Liver (tissue), 9 donors: Measurements from ENCODE around the gene IL36G. TPM values are rescaled to one million over a fixed set of nuclear protein-coding genes. Genes with fewer than 3 reads are reported as not detected.

Experiments
- DNase-seq: peaks from one replicate; pipeline ENCODE4 v3.0.0-alpha.2; 2017; ENCODE audit warnings: low spot score
- H3K27ac ChIP-seq, 2 donors: one replicate each; pipeline ENCODE4 v1.7.0; 2013; ENCODE audit warnings: inconsistent platforms in 2 of 2, low read length in 2 of 2, control low read depth in 1 of 2, low read depth in 1 of 2, mild to moderate bottlenecking in 1 of 2
- H3K27me3 ChIP-seq, 4 donors: one replicate each; pipeline versions ENCODE4 v1.6.1 to v1.7.0; 2013; ENCODE audit warnings: low read length in 3 of 4, inconsistent platforms in 1 of 4, mild to moderate bottlenecking in 1 of 4, moderate library complexity in 1 of 4; ENCODE audit not compliant: control insufficient read depth in 4 of 4, insufficient read depth in 4 of 4
- H3K36me3 ChIP-seq, 4 donors: one replicate each; pipeline versions ENCODE4 v1.6.1 to v1.7.0; 2013; ENCODE audit warnings: low read length in 3 of 4, mild to moderate bottlenecking in 3 of 4, low read depth in 1 of 4, moderate library complexity in 1 of 4; ENCODE audit not compliant: control insufficient read depth in 4 of 4, insufficient read depth in 3 of 4
- H3K4me1 ChIP-seq, 4 donors: one replicate each; pipeline versions ENCODE4 v1.6.1 to v1.7.0; 2013; ENCODE audit warnings: low read length in 3 of 4, mild to moderate bottlenecking in 3 of 4, moderate library complexity in 1 of 4; ENCODE audit not compliant: control insufficient read depth in 4 of 4, insufficient read depth in 4 of 4
- H3K4me3 ChIP-seq, 3 donors: one replicate each; pipeline versions ENCODE4 v1.6.1 to v1.7.0; 2013; ENCODE audit warnings: low read length in 3 of 3, control low read depth in 1 of 3, low read depth in 1 of 3, mild to moderate bottlenecking in 1 of 3
- H3K9ac ChIP-seq, 2 donors: one replicate each; pipeline ENCODE4 v1.7.0; 2013; ENCODE audit warnings: low read length in 2 of 2, mild to moderate bottlenecking in 2 of 2, moderate library complexity in 2 of 2, control low read depth in 1 of 2, low read depth in 1 of 2
- H3K9me3 ChIP-seq, 4 donors: one replicate each; pipeline versions ENCODE4 v1.6.1 to v1.7.0; 2013; ENCODE audit warnings: low read length in 3 of 4; ENCODE audit not compliant: control insufficient read depth in 4 of 4
- EGR1 ChIP-seq, 2 donors: IDR thresholded peaks; 2 replicates each; pipeline ENCODE4 v1.6.1; 2016 to 2018; ENCODE audit warnings: antibody characterized with exemption in 2 of 2, low read depth in 2 of 2
- FOXA1 ChIP-seq: IDR thresholded peaks from 2 replicates; pipeline ENCODE4 v1.6.1; 2016; ENCODE audit warnings: antibody characterized with exemption
- FOXA2 ChIP-seq: IDR thresholded peaks from 2 replicates; pipeline ENCODE4 v1.6.1; 2016; ENCODE audit warnings: antibody characterized with exemption
- GABPA ChIP-seq, 2 donors: IDR thresholded peaks in 1 of 2; conservative IDR thresholded peaks in 1 of 2; 2 replicates each; pipeline ENCODE4 v1.6.1; 2016; ENCODE audit warnings: antibody characterized with exemption in 2 of 2, mild to moderate bottlenecking in 1 of 2, moderate library complexity in 1 of 2
- HNF4A ChIP-seq, 2 donors: conservative IDR thresholded peaks; 2 replicates each; pipeline ENCODE4 v1.6.1; 2016; ENCODE audit warnings: antibody characterized with exemption in 2 of 2, mild to moderate bottlenecking in 2 of 2
- HNF4G ChIP-seq: IDR thresholded peaks from 2 replicates; pipeline ENCODE4 v1.6.1; 2016; ENCODE audit warnings: antibody characterized with exemption
- JUND ChIP-seq, 2 donors: IDR thresholded peaks; 2 replicates each; pipeline ENCODE4 v1.6.1; 2016; ENCODE audit warnings: antibody characterized with exemption in 2 of 2
- NR2F2 ChIP-seq: IDR thresholded peaks from 2 replicates; pipeline ENCODE4 v1.6.1; 2016; ENCODE audit warnings: antibody characterized with exemption
- RAD21 ChIP-seq, 2 donors: IDR thresholded peaks; 2 replicates each; pipeline ENCODE4 v1.6.1; 2016; ENCODE audit warnings: antibody characterized with exemption in 2 of 2, mild to moderate bottlenecking in 2 of 2
- RXRA ChIP-seq, 2 donors: IDR thresholded peaks; 2 replicates each; pipeline ENCODE4 v1.6.1; 2017 to 2018; ENCODE audit warnings: antibody characterized with exemption in 2 of 2, mild to moderate bottlenecking in 1 of 2
- SP1 ChIP-seq: IDR thresholded peaks from 2 replicates; pipeline ENCODE4 v1.6.1; 2018; ENCODE audit warnings: antibody characterized with exemption, mild to moderate bottlenecking
- TAF1 ChIP-seq: conservative IDR thresholded peaks from 2 replicates; pipeline ENCODE4 v1.6.1; 2016; ENCODE audit warnings: antibody characterized with exemption, mild to moderate bottlenecking
- YY1 ChIP-seq: IDR thresholded peaks from 2 replicates; pipeline ENCODE4 v1.6.1; 2016; ENCODE audit warnings: antibody characterized with exemption, mild to moderate bottlenecking
- WGBS: extraction: QIAGEN DNeasy Blood & Tissue Kit; methylation state at CpG from one replicate; pipeline ENCODE4 v1.1.7; 2013; 5-methylcytosine and 5-hydroxymethylcytosine counted together
- polyA plus RNA-seq, 2 donors: library from polyadenylated mRNA; stranded (reverse) in 1 of 2; unstranded in 1 of 2; fragments of 200-250 nt in 1 of 2; fragments of >200 nt in 1 of 2; fragmentation: Nextera tagmentation in 1 of 2; extraction: Ambion mirVana in 1 of 2; gene quantifications; one replicate each; pipeline versions ENCODE4 v1.2.1 to v1.2.3, GENCODE V29; 2013 to 2015
- total RNA-seq, 2 donors: library from RNA; depleted of rRNA; stranded (reverse); fragments of >200 nt; gene quantifications; one replicate each; pipeline ENCODE4 v1.2.3, GENCODE V29; 2014
- TF ChIP-seq, protein P1 (sequence below): IDR thresholded peaks from 2 replicates; pipeline ENCODE4 v1.6.1; 2016; ENCODE audit warnings: antibody characterized with exemption, mild to moderate bottlenecking
- TF ChIP-seq, protein P2 (sequence below): IDR thresholded peaks from 2 replicates; pipeline ENCODE4 v1.6.1; 2016; ENCODE audit warnings: antibody characterized with exemption
- TF ChIP-seq, protein P3 (sequence below): IDR thresholded peaks from 2 replicates; pipeline ENCODE4 v1.6.1; 2016; ENCODE audit warnings: antibody characterized with exemption
- TF ChIP-seq, protein P4 (sequence below): IDR thresholded peaks from 2 replicates; pipeline ENCODE4 v1.6.1; 2016; ENCODE audit warnings: antibody characterized with exemption
- TF ChIP-seq, protein P5 (sequence below): fragments of 150-350 bp; IDR thresholded peaks from 2 replicates; pipeline ENCODE4 v1.5.1; 2017; ENCODE audit warnings: improper control_type of control experiment, low read depth, low read length; ENCODE audit not compliant: missing input control
- donor health status: healthy.
- donor health status: healthy.
- donor health status: healthy.
- donor health status: healthy.
- donor health status: healthy.

The IL36G gene
- total and polyA plus RNA-seq, 4 donors = not detected

DNA sequence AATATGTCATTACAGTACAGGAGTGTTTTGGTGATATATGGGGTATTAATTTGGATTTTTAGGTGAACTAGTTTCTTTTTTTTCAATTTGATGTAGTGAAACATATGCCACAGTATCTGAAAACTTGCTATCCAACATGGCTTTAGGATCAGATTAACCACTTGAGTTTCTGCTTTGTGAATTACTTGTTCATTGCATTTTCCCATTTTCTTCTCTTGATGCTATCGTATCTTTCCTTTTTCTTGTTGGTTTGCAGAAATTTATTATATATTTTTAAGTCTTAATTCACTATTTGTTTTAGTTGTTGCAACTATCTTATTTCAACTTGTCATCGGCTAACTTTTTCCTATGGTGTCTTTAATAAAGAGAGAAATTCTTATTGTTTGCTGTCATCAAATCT, 36.3 kb downstream of the IL36G start:
- Histone ChIP-seq H3K4me1 (no peaks in the 10 kb centered on the region), H3K9ac (no peak overlapping the region), H3K36me3 (no peaks in the 10 kb centered on the region), H3K27me3 (no peaks in the 10 kb centered on the region), H3K9me3 (no peaks in the 10 kb centered on the region), H3K27ac (no peak overlapping the region), H3K4me3 (no peak overlapping the region)
- no peak for TF ChIP-seq TAF1
- TF ChIP-seq FOXA1 = no peak
- TF ChIP-seq JUND (IDR thresholded peaks at IDR 0.05) = no peak
- TF ChIP-seq, protein P1, sequence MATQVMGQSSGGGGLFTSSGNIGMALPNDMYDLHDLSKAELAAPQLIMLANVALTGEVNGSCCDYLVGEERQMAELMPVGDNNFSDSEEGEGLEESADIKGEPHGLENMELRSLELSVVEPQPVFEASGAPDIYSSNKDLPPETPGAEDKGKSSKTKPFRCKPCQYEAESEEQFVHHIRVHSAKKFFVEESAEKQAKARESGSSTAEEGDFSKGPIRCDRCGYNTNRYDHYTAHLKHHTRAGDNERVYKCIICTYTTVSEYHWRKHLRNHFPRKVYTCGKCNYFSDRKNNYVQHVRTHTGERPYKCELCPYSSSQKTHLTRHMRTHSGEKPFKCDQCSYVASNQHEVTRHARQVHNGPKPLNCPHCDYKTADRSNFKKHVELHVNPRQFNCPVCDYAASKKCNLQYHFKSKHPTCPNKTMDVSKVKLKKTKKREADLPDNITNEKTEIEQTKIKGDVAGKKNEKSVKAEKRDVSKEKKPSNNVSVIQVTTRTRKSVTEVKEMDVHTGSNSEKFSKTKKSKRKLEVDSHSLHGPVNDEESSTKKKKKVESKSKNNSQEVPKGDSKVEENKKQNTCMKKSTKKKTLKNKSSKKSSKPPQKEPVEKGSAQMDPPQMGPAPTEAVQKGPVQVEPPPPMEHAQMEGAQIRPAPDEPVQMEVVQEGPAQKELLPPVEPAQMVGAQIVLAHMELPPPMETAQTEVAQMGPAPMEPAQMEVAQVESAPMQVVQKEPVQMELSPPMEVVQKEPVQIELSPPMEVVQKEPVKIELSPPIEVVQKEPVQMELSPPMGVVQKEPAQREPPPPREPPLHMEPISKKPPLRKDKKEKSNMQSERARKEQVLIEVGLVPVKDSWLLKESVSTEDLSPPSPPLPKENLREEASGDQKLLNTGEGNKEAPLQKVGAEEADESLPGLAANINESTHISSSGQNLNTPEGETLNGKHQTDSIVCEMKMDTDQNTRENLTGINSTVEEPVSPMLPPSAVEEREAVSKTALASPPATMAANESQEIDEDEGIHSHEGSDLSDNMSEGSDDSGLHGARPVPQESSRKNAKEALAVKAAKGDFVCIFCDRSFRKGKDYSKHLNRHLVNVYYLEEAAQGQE = no peak
- no peak for TF ChIP-seq SP1
- DNase-seq = no peak
- WGBS = 93% methylated on average over 2 of the region's 2 CpGs

DNA sequence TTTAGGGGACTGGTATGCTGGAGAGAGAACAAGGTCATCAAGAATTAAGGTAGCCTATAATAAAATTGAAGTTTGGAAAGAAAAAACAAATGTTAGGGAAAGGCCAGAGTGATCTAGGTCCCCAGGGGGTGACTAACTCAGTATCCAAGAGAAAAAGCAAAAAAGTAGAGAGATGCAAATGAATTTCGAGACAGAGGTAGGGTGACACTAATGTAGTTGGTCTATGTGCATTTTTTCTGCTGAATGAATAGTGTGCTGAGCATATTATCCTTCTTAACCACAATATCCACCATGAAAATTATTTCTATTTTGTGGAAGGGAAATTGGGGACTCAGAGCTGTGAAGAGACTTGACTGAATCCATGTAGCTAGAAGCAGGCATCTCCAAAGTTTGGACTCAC, 37.2 kb downstream of the IL36G start:
- H3K27me3 ChIP-seq = no peaks in the 10 kb centered on the region
- no peak for TF ChIP-seq HNF4A (conservative IDR thresholded peaks at IDR 0.05)
- no peak for TF ChIP-seq RAD21 (IDR thresholded peaks at IDR 0.05)
- no peak for TF ChIP-seq FOXA2
- no peak for TF ChIP-seq NR2F2
- no peak for TF ChIP-seq TAF1
- TF ChIP-seq HNF4G = no peak
- TF ChIP-seq, protein P2, sequence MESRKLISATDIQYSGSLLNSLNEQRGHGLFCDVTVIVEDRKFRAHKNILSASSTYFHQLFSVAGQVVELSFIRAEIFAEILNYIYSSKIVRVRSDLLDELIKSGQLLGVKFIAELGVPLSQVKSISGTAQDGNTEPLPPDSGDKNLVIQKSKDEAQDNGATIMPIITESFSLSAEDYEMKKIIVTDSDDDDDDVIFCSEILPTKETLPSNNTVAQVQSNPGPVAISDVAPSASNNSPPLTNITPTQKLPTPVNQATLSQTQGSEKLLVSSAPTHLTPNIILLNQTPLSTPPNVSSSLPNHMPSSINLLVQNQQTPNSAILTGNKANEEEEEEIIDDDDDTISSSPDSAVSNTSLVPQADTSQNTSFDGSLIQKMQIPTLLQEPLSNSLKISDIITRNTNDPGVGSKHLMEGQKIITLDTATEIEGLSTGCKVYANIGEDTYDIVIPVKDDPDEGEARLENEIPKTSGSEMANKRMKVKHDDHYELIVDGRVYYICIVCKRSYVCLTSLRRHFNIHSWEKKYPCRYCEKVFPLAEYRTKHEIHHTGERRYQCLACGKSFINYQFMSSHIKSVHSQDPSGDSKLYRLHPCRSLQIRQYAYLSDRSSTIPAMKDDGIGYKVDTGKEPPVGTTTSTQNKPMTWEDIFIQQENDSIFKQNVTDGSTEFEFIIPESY = no peak
- no peak for TF ChIP-seq YY1
- TF ChIP-seq RXRA (IDR thresholded peaks at IDR 0.05) = no peak
- no peak for TF ChIP-seq EGR1 (IDR thresholded peaks at IDR 0.05; ENCODE audit: low read depth in 2 of 2)
- TF ChIP-seq, protein P1 = no peak
- TF ChIP-seq SP1 = no peak
- TF ChIP-seq, protein P3, sequence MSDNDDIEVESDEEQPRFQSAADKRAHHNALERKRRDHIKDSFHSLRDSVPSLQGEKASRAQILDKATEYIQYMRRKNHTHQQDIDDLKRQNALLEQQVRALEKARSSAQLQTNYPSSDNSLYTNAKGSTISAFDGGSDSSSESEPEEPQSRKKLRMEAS = no peak
- no peak for TF ChIP-seq FOXA1
- TF ChIP-seq JUND (IDR thresholded peaks at IDR 0.05) = no peak
- TF ChIP-seq, protein P4, sequence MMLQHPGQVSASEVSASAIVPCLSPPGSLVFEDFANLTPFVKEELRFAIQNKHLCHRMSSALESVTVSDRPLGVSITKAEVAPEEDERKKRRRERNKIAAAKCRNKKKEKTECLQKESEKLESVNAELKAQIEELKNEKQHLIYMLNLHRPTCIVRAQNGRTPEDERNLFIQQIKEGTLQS = no peak
- TF ChIP-seq GABPA (IDR thresholded peaks at IDR 0.05 in 1 of 2, conservative IDR thresholded peaks at IDR 0.05 in 1 of 2) = no peak
- TF ChIP-seq, protein P5, sequence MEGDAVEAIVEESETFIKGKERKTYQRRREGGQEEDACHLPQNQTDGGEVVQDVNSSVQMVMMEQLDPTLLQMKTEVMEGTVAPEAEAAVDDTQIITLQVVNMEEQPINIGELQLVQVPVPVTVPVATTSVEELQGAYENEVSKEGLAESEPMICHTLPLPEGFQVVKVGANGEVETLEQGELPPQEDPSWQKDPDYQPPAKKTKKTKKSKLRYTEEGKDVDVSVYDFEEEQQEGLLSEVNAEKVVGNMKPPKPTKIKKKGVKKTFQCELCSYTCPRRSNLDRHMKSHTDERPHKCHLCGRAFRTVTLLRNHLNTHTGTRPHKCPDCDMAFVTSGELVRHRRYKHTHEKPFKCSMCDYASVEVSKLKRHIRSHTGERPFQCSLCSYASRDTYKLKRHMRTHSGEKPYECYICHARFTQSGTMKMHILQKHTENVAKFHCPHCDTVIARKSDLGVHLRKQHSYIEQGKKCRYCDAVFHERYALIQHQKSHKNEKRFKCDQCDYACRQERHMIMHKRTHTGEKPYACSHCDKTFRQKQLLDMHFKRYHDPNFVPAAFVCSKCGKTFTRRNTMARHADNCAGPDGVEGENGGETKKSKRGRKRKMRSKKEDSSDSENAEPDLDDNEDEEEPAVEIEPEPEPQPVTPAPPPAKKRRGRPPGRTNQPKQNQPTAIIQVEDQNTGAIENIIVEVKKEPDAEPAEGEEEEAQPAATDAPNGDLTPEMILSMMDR = no peak
- H3K36me3 ChIP-seq = no peaks in the 10 kb centered on the region
- WGBS = 87% methylated on average over 1 of the region's 1 CpG
- no peak overlapping the region for H3K9ac ChIP-seq
- H3K4me1 ChIP-seq = no peaks in the 10 kb centered on the region
- no peaks in the 10 kb centered on the region for H3K9me3 ChIP-seq
- H3K27ac ChIP-seq = no peak overlapping the region
- no peak overlapping the region for H3K4me3 ChIP-seq
- DNase-seq = no peak
